ENCODE measurements around the gene TEKT3. TPM values are rescaled to one million over a fixed set of nuclear protein-coding genes. Genes with fewer than 3 reads are reported as not detected.

TEKT3 gene
- polyA plus RNA-seq, 3 donors from 2014 or later, result not detected

DNA sequence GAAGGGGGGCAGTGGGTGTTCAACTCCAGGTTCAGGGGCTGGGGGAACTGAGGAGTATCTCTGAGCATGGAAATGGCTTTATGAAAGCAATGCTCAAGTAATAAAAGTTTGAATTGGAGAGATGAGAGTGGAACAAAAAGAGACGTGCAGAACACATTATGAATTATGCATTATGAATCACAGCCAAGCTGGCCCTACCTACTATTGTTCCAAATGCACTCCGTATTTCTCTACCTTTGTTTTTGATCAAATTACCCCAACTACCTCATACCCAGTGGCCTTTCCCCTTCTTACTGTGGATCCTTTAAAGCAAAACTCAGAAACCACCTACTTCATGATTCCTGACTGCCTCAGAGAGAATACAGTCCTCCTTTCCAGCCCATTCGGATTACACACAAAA lies 38.1 kb downstream of the TEKT3 start:
- no peak overlapping the region for H3K27ac Mint-ChIP-seq
- H3K9me3 Mint-ChIP-seq, result peaks cover 0 to 2% (median 0%) of the 10 kb centered on the region in 6 donors
- no peak overlapping the region for H3K4me3 Mint-ChIP-seq
- peaks cover 0 to 5% (median 4%) of the 10 kb centered on the region in 3 donors for H3K27me3 Mint-ChIP-seq (ENCODE audit: low read depth in 3 of 3)
- no peaks in the 10 kb centered on the region for H3K4me1 Mint-ChIP-seq
- DNase-seq, result no peak
- no peaks in the 10 kb centered on the region for H3K36me3 Mint-ChIP-seq

DNA sequence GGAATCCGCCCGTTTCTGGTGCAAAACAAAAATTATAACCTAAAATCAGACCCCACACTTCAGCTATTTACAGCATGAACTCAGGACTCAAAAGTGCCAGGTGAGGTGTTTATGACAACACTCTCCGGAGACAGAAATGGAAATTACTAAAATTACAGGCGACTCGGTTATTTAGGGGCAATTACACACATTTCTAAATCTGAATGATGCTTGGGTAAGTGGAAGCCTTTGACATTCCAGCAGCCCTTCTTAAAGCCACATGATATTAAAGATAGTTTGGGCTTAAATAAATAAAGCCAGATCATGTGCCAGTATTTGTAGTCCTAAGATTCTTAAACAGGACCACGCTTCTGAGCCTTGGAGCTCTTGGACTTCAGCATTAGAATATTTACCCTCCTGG lies 39.6 kb downstream of the TEKT3 start:
- peaks cover 0 to 2% (median 0%) of the 10 kb centered on the region in 6 donors for H3K9me3 Mint-ChIP-seq
- no peaks in the 10 kb centered on the region for H3K36me3 Mint-ChIP-seq
- H3K4me3 Mint-ChIP-seq, result no peak overlapping the region
- no peak overlapping the region for H3K27ac Mint-ChIP-seq
- H3K4me1 Mint-ChIP-seq, result no peaks in the 10 kb centered on the region
- peaks cover 0 to 5% (median 4%) of the 10 kb centered on the region in 3 donors for H3K27me3 Mint-ChIP-seq (ENCODE audit: low read depth in 3 of 3)
- no peak for DNase-seq

DNA sequence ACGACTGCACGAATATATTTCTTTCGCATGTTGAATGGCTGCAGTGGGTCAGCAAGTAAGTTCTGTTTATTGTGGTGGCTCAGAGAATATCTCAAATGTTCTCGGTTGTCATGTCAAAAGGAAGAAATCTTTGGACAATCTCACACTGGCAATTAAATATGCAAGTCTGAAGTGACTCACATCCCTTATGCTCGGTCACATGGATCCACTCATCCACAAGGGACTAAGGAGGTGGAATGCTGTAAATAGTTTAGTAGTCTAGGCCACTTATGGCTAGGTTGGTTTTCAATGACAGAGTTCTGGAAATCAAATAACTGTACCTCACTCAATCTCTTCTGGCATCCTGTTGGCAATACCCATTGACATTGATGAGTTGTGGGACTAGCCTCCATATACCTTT lies 43.2 kb downstream of the TEKT3 start:
- Mint-ChIP-seq H3K36me3 (no peaks in the 10 kb centered on the region), H3K27me3 (ENCODE audit: low read depth in 3 of 3) (peaks cover 0 to 8% (median 2%) of the 10 kb centered on the region in 3 donors), H3K27ac (no peak overlapping the region), H3K4me3 (no peak overlapping the region), H3K9me3 (peaks cover 0 to 2% (median 0%) of the 10 kb centered on the region in 6 donors), H3K4me1 (no peaks in the 10 kb centered on the region)
- DNase-seq, result no peak

DNA sequence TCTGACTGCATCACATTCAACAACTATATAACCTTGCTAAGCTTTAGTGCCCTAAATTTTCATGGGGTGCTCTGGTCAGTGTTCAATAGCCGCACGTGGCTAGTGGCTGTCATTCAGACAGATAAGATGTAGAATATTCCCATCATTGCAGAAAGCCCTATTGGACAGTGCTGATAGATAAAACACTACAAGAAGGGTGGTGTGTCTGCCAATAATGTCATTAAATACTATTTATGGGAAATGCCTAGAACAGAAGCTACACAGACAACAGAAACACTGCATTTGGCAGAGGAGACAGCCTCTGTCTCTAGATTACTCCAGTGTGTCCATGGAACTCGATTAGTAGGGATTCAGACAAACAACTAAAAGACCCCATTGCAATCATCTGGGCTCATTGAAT lies 47.8 kb downstream of the TEKT3 start:
- DNase-seq, result no peak
- H3K4me3 Mint-ChIP-seq, result no peak overlapping the region
- H3K9me3 Mint-ChIP-seq, result no peaks in the 10 kb centered on the region
- H3K36me3 Mint-ChIP-seq, result no peaks in the 10 kb centered on the region
- no peaks in the 10 kb centered on the region for H3K4me1 Mint-ChIP-seq
- no peak overlapping the region for H3K27ac Mint-ChIP-seq
- H3K27me3 Mint-ChIP-seq (ENCODE audit: low read depth in 3 of 3), result peaks cover 1 to 12% (median 4%) of the 10 kb centered on the region in 3 donors

DNA sequence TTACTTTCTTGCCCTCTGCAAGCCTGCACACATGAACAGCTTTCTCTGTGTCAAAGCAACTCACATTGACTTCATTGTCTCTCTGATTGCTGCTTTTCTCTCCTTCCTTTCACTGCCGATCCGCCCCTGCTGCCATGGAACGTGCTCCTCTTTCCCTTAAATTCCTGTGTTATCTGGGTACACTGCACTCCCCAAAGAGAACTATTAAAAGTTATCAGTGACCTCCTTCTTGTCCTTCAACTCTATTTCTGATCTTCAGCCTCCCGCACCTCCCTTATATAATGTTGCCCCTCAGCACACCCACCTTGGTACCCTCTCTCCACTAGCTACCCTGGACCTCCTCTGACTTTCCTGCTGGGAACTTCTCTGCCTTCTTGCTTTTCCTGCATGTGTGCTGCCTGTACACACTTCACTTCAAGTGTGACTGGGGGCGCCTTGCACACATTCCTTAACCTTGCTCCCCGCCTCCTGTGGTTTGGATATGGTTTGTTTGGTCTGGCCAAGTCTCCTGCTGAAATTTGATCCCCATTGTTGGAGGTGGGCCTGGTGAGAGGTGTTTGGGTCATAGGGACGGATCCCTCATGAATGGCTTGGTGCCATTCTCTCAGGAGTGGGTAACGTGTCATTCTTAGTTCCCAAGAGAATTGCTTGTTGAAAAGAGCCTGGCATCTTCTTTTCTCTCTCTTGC lies 49.6 kb downstream of the TEKT3 start:
- H3K27ac Mint-ChIP-seq, result no peak overlapping the region
- peaks cover 0 to 3% (median 0%) of the 10 kb centered on the region in 6 donors for H3K9me3 Mint-ChIP-seq
- no peaks in the 10 kb centered on the region for H3K4me1 Mint-ChIP-seq
- peaks cover 1 to 14% (median 4%) of the 10 kb centered on the region in 3 donors for H3K27me3 Mint-ChIP-seq (ENCODE audit: low read depth in 3 of 3)
- H3K4me3 Mint-ChIP-seq, result no peak overlapping the region
- H3K36me3 Mint-ChIP-seq, result no peaks in the 10 kb centered on the region
- DNase-seq, result no peak

DNA sequence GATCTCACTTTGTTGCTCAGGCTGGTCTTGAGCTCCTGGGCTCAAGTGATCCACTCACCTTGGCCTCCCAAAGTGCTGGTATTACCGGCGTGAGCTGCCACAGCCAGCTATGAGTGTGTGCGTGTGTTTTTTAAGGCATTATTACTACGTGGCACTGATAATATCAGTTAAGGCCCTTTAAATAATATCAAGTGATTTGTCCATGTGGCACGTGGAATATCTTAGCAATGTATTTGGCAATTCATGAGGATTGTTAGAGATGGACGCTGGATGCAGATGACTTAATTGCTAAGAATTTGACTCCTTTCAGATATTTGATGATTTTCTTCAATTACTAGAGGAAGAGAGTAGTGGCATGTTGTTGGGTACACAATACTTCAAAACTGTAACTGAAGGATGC lies 50.8 kb downstream of the TEKT3 start:
- Mint-ChIP-seq H3K27me3 (ENCODE audit: low read depth in 3 of 3) (peaks cover 1 to 14% (median 4%) of the 10 kb centered on the region in 3 donors), H3K4me3 (no peak overlapping the region), H3K36me3 (no peaks in the 10 kb centered on the region), H3K27ac (no peak overlapping the region), H3K9me3 (peaks cover 0 to 3% (median 0%) of the 10 kb centered on the region in 6 donors), H3K4me1 (no peaks in the 10 kb centered on the region)
- no peak for DNase-seq

DNA sequence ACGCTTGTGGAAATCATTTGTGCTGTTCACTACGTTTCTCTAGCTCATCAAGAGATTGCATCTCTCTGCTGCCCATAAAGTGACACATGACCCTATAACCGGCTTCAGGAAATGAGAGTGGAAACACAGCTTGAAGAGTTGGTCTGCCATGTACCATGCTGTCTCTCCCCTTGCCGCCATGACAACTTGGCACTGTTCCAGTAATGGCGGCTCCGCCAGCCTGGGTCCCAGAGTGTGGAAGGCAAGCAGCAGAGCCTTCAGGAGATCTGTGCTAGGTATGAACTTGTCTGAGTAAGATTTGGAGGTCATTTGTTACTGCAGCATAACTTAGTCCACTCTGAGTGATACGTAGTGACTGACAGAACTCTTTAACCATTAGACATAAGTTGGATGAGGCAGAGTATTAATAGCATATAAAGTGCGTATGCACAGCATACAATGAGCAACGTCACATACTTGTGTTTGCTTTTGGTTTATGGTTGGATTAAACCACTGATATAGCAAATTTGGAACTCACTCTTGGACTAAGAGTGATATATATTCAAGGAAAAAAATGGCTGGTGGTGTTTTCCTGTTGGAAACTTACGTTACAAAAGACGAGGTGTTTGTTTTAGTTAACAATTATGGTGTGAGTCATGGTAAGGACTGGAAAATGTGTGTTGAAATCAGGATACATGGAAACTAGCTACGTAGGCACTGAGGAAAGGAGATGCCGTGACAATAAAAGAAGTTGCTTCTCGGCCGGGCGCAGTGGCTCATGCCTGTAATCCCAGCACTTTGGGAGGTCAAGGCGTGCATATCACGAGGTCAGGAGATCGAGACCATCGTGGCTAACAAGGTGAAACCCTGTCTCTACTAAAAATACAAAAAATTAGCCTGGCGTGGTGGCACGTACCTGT lies 51.9 kb downstream of the TEKT3 start:
- Mint-ChIP-seq H3K27ac (no peak overlapping the region), H3K27me3 (ENCODE audit: low read depth in 3 of 3) (peaks cover 1 to 14% (median 4%) of the 10 kb centered on the region in 3 donors), H3K4me1 (no peaks in the 10 kb centered on the region), H3K4me3 (no peak overlapping the region), H3K36me3 (no peaks in the 10 kb centered on the region), H3K9me3 (peaks cover 0 to 3% (median 0%) of the 10 kb centered on the region in 6 donors)
- no peak for DNase-seq

DNA sequence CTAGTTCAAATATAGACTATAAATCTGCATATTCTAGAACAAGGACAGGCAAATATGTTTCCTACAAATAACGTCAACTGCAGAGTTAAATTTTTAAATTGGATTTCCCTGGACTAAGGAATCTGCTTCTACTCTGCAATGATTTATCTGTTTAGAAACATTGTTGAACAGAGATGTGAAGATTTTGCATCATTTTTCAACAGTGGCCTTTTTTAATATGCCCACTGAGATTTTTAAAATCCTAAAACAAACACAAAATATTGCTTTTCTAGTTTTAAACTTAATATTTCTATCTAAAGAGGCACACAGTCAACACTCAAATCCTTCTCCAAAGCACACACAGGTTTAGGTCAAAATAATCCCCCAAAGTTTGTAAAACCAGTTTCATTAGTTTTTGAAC lies 52.5 kb downstream of the TEKT3 start:
- Mint-ChIP-seq H3K4me3 (no peak overlapping the region), H3K4me1 (no peaks in the 10 kb centered on the region), H3K36me3 (no peaks in the 10 kb centered on the region), H3K9me3 (peaks cover 0 to 3% (median 0%) of the 10 kb centered on the region in 6 donors), H3K27me3 (ENCODE audit: low read depth in 3 of 3) (peaks cover 1 to 11% (median 4%) of the 10 kb centered on the region in 3 donors), H3K27ac (no peak overlapping the region)
- DNase-seq, result no peak

DNA sequence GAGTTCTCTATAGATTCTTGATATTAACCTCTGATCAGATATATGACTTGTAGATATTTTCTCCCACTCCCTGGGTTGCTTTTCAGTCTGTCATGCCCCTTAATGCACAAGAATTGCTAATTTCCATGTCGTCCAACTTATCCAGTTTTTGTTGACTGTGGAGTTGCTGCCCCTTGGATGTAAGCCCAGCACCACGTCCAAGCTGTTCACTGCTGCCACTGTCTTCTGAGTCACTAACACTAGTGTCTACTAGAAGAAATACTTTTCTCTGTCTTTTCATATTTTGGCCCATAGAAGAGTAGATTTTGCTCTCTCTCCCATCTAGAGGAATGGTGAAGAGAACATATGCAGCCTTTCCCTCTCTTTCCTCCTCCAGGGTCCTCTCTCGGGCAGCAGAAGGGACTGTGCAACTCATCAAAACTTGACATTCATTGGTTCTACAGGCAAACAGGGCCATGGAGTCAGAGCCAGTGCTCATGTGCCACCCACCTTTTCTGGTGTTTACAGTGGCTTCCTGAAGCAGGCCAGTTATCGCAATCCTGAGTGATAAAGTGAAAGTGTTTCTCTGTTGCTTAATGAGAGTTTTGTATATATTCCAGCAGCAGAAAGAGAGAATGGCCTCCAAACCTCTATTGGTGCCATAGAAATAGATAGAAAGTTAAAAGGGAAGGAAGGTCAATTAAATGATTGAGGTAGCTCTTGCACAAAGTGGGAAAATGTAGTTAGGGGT lies 53.7 kb downstream of the TEKT3 start:
- Mint-ChIP-seq H3K4me3 (no peak overlapping the region), H3K4me1 (no peaks in the 10 kb centered on the region), H3K36me3 (no peaks in the 10 kb centered on the region), H3K9me3 (peaks cover 0 to 3% (median 0%) of the 10 kb centered on the region in 6 donors), H3K27ac (no peak overlapping the region), H3K27me3 (ENCODE audit: low read depth in 3 of 3) (peaks cover 1 to 17% (median 4%) of the 10 kb centered on the region in 3 donors)
- no peak for DNase-seq

DNA sequence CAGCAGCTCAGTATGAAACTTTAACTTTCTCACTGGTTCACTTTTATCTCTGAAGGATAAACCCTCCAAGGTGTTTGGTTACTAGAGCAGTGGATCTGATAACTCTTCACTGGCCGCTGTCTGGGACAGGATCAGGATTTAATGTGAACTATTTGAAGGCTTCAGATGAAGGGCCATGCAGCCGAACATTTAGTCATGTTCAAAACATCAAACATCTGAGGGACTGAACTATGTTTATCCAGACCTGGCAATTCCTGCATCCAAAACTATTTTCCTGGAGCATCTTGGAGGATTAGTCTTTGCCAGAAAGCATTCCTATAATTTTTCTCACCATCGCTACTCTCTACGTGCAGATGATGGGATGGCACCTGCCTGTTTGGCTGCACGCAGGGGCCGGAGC lies 55.9 kb downstream of the TEKT3 start:
- Mint-ChIP-seq H3K36me3 (no peaks in the 10 kb centered on the region), H3K27me3 (ENCODE audit: low read depth in 3 of 3) (peaks cover 1 to 20% (median 8%) of the 10 kb centered on the region in 3 donors), H3K4me3 (no peak overlapping the region), H3K4me1 (no peaks in the 10 kb centered on the region), H3K9me3 (peaks cover 0 to 3% (median 0%) of the 10 kb centered on the region in 6 donors), H3K27ac (no peak overlapping the region)
- no peak for DNase-seq

DNA sequence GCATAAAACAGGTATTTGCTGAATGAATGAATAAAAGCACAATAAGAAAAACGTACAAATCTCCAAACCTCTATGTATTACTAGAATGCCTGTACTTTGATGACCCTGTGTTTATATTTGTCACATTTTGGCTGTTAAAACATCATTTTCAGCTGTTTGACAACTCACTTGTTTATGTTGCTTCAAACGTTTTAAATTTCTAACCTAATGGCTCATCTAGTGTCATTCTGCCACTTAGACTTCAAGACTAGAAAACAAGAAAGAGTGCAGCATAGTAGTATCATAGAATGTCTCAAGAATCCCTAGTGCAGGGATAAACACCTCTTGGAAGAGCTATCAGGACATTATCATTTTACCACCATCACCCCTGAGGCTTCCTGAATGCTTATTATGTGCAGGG lies 56.9 kb downstream of the TEKT3 start:
- Mint-ChIP-seq H3K4me3 (no peak overlapping the region), H3K4me1 (no peaks in the 10 kb centered on the region), H3K9me3 (peaks cover 0 to 3% (median 0%) of the 10 kb centered on the region in 6 donors), H3K36me3 (no peaks in the 10 kb centered on the region), H3K27ac (no peak overlapping the region), H3K27me3 (ENCODE audit: low read depth in 3 of 3) (peaks cover 0 to 19% (median 7%) of the 10 kb centered on the region in 3 donors)
- DNase-seq, result no peak

DNA sequence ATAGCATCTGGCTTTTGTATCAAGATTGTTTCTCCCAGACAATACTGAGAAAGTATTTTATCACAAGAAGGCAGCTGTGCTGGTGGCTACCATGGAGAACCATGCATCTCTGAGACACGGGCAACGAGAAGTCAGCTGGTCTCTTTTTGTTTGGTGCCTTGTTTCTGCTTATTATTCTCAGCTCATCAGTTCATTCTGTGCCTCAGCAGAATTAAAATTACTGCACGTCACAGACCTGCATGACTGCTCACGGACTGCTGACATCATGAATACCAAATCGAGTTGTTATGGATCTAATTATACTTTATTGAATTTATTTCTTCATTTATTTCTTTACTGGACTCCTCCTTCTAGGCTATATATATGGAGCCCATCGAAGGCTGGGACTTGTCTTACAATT lies 57.3 kb downstream of the TEKT3 start:
- DNase-seq, result no peak
- Mint-ChIP-seq H3K4me1 (no peaks in the 10 kb centered on the region), H3K4me3 (no peak overlapping the region), H3K36me3 (no peaks in the 10 kb centered on the region), H3K9me3 (peaks cover 0 to 3% (median 0%) of the 10 kb centered on the region in 6 donors), H3K27ac (no peak overlapping the region), H3K27me3 (ENCODE audit: low read depth in 3 of 3) (peaks cover 0 to 20% (median 7%) of the 10 kb centered on the region in 3 donors)

DNA sequence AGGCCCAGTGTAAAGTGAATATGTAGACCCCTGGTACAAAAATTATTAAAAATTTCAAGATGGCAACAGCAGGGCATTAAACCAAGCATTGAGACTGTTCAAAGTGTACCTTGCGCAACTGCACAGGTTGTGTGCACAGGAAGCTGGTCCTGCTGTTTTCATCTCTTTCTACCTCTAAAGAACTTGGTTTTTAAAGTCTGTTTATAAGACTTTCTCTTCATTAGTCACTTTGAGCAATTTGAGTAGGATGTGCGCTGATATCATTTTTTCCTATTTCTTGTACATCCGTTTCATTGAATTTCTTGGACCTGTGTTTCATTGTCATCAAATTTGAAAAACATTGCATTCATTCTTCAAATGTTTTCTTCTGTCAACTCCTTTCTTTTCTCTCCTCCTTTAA lies 59.5 kb downstream of the TEKT3 start:
- H3K9me3 Mint-ChIP-seq, result no peaks in the 10 kb centered on the region
- H3K36me3 Mint-ChIP-seq, result no peaks in the 10 kb centered on the region
- H3K4me1 Mint-ChIP-seq, result no peaks in the 10 kb centered on the region
- no peak overlapping the region for H3K4me3 Mint-ChIP-seq
- H3K27me3 Mint-ChIP-seq (ENCODE audit: low read depth in 3 of 3), result peaks cover 0 to 15% (median 7%) of the 10 kb centered on the region in 3 donors
- no peak for DNase-seq
- no peak overlapping the region for H3K27ac Mint-ChIP-seq
